IMR-90 (cell line): ENCODE data around the gene KIF18A.

ENCODE experiments used
- BHLHE40 ChIP-seq: fragments of 150-350 bp; IDR thresholded peaks from 2 replicates; pipeline ENCODE4 v1.6.1; 2016; ENCODE audit warnings: mild to moderate bottlenecking, low read depth, low read length
- CTCF ChIP-seq: conservative IDR thresholded peaks from 2 replicates; pipeline ENCODE4 v1.5.1; 2012; ENCODE audit warnings: mild to moderate bottlenecking, low read depth, low read length, improper control_type of control experiment
- ELK1 ChIP-seq: fragments of 150-350 bp; IDR thresholded peaks from 2 replicates; pipeline ENCODE4 v1.6.1; 2016; ENCODE audit warnings: low read depth, mild to moderate bottlenecking, low read length, moderate library complexity, borderline replicate concordance

GRCh38 chr11:28011813-28012212 is 96.1 kb downstream of the KIF18A start:
- no peak for TF ChIP-seq CTCF
- no peak for TF ChIP-seq ELK1
- no peak for TF ChIP-seq BHLHE40
